Hippocampal formation (tissue), 2 donors: ENCODE data around the gene FAM162B.
"Not testable (repeated sequence)": the region's sequence is repeated elsewhere in the genome, so short reads cannot be mapped to it uniquely, and the experiment has no call there.

Source experiments
- DNase-seq, 2 donors: peaks; one replicate each; lab custom pipeline; 2025; lab: John Stamatoyannopoulos, UW

Gene FAM162B

GRCh38 chr6:116764961-116765841 is at the start of gene FAM162B:
Gene FAM162B, minus strand, starts transcription at chr6:116765719. Its CDS starts 143 bp downstream, at chr6:116765576.
- DNase-seq, result peak in 1 of 2 donors; percentile 4

DNA sequence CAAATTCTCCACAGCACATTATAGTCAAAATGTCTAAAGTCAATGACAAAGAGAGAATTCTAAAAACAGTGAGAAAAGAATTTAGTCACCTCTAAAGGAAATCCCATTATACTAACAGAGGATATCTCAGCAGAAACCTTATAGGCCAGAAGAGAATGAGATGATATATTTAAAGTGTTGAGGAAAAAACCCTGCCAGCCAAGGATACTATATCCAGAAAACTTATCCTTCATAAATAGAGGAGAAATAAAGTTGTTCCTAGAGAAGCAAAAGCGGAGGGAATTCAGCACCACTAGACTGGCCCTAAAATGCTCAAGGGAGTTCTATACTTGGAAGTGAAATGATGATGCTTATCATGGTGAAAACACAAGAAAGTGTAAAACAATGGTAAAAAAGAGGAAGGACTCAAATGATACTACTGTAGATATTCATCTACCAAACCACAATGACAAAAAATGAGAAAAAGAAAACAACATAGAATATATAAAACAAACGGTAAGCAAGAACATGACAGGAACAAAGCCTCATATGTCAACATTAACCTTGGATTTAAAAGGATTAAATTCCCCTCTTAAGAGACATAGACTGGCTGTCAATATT is 46.6 kb upstream of the FAM162B start:
- DNase-seq, result no peak

GRCh38 chr6:116801971-116802370 is 36.5 kb upstream of the FAM162B start:
- no peak for DNase-seq

DNA sequence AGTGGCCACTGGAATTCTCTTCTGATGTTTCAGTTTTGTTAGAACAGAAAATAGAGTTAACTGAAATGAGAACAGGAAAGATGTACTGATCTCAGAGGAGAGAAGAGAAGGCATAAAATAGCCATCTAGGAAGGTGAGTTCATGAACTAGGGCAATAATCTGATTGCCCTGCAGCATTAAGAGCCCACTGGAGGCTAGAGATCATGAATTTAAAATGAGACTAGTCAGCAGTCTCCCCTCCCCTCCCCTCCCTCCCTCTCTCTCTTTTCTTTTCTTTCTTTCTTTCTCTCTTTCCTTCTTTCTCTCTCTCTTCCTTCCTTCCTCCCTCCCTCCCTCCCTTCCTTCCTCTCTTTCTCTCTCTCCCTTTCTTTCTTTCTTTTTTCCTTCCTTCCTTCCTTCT is 34.4 kb upstream of the FAM162B start:
- DNase-seq, result no peak

- DNase-seq, result no peak
Measured at GRCh38 chr6:116797585-116797984, 32.1 kb upstream of the FAM162B start.

DNA sequence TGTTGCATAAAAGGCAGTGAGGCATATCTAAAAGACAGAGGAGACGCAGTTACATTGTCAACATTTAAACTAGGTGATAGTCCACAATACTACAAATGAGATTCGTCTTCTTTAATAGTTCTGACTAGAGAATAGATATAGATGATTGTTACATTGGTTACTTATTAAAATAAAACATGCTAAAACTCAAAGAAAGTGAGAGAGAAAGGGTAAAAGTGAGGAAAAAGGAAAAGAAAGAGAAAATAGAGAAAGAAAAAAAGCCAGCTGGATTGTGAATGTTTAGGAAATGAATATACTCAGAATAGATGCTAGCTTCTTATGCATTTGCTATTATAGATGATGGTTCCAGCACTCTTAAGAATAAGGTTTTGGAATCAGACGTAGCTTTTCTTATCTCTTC is 27.7 kb upstream of the FAM162B start:
- no peak for DNase-seq

GRCh38 chr6:116783852-116784251 is 18.3 kb upstream of the FAM162B start:
- no peak for DNase-seq

DNA sequence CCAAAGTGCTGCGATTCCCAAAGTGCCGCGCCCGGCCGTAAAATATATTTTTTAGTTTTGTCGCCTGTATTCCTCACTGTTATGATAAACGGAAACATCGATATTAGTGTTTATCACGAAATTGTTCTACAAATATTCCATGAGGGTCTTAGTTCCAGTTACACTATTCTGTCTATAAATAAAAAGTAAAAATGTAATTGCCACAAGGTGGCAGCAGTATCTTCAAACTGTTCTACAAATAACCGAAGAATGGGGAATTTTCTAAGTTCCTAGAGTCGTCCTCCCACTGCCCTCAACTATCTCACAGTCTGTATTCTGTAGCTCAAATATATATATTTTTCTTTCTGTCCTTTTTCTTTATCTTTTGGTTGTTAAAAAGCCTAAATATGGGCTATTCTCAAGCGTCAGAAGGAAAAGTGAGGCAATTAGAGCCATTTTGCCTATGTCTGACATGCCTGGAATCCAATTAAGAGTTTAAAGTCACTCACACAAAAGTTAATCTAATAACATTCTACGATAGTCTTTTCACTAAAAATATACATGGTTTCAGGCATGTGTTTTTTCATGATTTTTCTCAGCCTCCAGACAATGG is 14.2 kb upstream of the FAM162B start:
- peak in 1 of 2 donors; percentile 21 for DNase-seq

DNA sequence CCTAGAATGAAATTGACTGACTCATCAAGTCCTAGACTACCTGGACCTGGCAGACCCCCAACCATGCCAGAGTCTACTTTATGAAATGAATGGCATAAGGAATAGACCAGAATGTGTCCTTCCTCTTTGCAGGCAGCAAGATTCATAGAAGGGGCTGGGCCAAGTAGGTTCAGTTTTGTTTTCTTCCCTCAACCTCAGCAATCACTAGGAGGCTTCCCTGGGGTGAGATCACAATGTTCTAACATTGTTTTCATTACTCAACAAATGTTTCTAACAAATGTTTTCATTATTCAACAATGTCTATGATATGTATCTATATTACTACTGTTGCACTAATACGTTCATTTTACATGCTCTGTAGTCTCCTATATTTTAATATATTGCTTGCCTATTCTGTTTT is 8.4 kb upstream of the FAM162B start:
- DNase-seq, result no peak

DNA sequence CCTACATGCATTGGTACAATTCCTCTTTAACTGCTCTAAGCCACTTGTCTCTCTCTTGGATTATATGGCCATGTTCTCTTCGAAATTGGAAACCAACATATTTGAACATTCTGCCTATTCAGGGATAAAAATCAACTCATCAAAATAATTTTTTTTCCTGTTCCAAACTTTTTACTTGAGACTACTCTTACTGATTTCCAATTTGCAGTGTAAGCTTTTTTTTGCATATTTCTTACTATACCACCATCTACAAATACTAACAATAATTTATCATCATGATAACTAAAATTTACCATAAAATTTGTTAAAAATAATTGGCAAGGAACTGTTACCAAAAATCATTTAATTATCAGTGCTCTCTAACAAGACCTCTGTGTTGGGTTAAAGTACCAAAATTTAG is 6.9 kb upstream of the FAM162B start:
- no peak for DNase-seq

DNA sequence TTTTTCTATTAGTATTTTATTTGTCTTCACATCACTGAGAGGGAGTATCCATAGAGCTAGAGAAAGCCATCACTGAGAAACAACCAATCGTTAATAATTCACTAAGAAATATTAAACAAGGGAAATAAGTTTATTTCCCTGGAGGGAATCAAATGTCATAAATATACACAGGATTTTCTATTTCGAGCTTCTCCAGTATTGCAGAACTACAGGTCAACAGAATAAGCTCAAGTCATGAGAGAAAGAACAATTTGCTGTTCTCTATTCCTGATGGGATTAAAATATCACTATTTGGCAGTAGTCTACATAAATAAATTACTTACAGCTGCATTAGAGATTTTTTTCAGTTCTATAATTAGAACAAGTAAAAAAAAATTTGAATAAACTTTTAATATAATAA is 2.2 kb upstream of the FAM162B start:
- no peak for DNase-seq

DNA sequence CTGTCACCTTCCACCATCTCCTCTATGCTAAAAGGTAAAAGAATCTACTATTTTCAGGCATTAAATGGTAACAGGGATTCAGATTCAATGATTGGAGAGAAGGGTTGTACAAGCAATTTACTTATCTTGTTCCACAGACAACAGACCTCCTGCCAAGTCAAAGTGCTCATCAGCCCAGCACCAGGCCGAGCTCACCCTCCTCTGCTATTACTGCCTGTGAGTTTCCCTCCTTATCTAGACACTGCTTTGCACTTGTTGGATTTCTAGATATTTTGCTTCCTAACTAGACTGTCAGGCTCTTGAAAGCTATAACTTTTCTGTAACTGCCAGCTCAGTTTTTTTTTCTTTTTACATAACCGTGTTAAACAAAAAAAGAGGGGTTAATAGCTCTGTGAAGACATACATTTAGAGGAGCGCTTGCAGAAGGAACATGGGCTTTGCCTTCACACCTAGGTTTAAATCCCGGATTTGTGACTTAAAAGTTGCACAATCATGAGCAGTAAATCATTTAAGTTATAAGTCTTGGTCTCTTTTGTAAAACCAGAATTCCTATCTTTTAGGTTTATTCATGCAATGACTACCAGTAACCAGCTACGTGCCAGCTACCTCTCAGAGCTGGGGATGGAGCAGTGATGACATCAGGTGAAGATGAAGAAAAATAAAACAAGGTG is 1.1 kb upstream of the FAM162B start:
- no peak for DNase-seq

DNA sequence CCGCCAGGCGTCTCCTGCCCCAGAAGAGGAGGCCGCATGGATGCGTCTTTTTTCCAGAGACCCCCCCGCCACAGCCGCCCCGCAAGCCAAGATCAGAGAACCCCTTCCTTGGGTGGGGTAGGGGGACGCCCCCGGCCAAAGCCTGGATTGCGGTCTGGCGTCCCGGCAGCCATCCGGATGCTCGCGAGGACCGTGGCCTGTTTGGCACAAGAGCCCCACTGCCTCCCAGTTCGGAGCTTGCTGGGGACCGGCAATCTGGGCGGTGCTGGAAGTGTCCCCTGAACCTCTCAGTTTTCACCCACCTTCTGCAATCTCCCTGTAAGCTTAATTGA is 924 bp downstream of the FAM162B start:
- no peak for DNase-seq

GRCh38 chr6:116763906-116764628 is 1.5 kb downstream of the FAM162B start:
- no peak for DNase-seq

DNA sequence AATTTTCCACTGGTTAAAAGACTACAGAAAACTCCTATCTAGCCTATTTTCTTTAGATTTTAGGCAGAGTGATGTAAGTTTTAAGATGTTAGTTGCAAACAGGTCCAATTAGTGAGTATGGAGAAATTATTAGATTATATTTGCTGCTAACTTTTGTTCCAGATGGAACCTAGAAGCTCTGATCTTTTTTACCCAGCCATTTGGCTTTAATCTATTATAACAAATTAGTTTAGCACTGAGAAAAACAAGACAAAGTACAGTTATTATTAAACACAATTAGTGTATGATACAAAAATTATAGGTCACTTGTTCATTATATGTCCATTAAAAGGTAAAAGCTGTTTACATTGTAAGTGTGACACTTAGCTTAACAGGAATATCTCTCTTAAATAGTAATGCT is 2.5 kb downstream of the FAM162B start:
- DNase-seq, result no peak

DNA sequence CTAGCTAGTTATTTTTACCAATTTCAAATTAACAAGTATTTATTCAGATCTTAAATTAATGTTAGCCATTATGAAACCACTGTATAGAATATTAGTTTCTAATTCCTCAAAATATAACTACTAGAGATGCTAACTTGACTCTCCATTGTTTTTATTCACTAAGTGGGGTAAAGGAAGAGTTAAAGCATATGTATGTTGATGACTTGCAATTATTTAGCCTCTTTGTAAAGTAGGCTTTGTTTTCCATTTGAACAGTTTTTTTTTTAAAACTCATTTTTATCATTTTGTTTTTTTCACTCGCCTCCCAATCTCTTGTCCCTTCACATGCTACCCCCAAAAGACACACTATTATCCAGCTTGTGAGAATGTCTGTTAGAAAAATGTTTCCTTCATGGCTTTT is 3.3 kb downstream of the FAM162B start:
- DNase-seq, result no peak

GRCh38 chr6:116761779-116762178 is 3.7 kb downstream of the FAM162B start:
- no peak for DNase-seq

DNA sequence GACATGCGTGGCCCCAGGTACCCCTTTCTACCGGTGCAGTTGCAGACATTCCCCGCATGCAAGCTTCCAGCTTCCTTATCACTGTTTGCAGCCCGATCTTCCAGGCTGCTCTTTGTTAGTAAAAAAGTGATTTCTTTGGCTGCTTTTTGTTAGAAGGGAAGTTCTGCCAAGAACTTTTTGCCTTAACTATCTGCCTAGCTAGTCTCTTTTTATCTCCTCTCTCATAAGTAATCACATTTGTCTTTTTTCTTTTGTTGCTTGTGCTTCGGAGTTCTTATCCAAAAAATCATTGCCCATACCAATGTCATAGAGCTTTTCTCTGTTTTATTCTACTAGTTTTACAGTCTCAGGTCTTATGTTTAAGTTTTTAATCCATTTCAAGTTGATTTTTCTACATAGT is 20.3 kb downstream of the FAM162B start:
- DNase-seq, result no peak

DNA sequence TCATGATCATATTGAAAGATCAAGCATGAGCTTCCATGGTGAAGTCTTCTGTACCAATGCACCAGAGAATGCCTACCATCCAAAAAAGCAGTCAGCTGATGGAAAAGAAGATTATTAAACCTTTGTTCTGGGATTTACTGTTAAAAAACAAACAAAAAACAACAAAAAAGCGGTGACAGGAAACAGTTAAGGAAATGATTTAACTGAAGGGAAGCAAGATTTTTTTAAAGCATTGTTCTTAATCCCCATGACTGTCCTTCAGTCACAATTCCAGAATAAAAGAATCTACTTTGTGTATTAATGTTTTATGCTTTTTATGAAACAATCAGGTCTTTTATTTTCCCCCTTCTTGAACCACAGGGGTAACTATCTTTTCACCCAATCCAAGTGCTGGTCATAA is 23.9 kb downstream of the FAM162B start:
- no peak for DNase-seq

- not testable (repeated sequence) for DNase-seq
Measured at GRCh38 chr6:116740486-116740885, 25.0 kb downstream of the FAM162B start.

- no peak for DNase-seq
Measured at GRCh38 chr6:116737004-116737403, 28.5 kb downstream of the FAM162B start.

GRCh38 chr6:116730513-116730912 is 35.0 kb downstream of the FAM162B start:
- no peak for DNase-seq
